OCI-LY3 (cell line): ENCODE data around the gene CD63.

Source experiments
- EZH2phosphoT487 ChIP-seq: fragments of 200-600 bp; shearing (Covaris generic); IDR thresholded peaks from 2 replicates; pipeline ENCODE4 v1.6.1; 2018; ENCODE audit warnings: antibody characterized with exemption, mixed run types, low read depth
- TF ChIP-seq, protein P1 (sequence below): fragments of 200-600, 300-600 bp; sonication (generic); IDR thresholded peaks from 2 replicates; pipeline ENCODE4 v1.5.1; 2014; ENCODE audit warnings: antibody characterized with exemption, low read length, low read depth

- TF ChIP-seq, protein P1, sequence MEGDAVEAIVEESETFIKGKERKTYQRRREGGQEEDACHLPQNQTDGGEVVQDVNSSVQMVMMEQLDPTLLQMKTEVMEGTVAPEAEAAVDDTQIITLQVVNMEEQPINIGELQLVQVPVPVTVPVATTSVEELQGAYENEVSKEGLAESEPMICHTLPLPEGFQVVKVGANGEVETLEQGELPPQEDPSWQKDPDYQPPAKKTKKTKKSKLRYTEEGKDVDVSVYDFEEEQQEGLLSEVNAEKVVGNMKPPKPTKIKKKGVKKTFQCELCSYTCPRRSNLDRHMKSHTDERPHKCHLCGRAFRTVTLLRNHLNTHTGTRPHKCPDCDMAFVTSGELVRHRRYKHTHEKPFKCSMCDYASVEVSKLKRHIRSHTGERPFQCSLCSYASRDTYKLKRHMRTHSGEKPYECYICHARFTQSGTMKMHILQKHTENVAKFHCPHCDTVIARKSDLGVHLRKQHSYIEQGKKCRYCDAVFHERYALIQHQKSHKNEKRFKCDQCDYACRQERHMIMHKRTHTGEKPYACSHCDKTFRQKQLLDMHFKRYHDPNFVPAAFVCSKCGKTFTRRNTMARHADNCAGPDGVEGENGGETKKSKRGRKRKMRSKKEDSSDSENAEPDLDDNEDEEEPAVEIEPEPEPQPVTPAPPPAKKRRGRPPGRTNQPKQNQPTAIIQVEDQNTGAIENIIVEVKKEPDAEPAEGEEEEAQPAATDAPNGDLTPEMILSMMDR: no peak
- no peak for TF ChIP-seq EZH2phosphoT487
Observed at GRCh38 chr12:55734595-55734994, 5.8 kb upstream of the CD63 start.
